Measurements from ENCODE around the gene MVD.

MVD gene

DNA sequence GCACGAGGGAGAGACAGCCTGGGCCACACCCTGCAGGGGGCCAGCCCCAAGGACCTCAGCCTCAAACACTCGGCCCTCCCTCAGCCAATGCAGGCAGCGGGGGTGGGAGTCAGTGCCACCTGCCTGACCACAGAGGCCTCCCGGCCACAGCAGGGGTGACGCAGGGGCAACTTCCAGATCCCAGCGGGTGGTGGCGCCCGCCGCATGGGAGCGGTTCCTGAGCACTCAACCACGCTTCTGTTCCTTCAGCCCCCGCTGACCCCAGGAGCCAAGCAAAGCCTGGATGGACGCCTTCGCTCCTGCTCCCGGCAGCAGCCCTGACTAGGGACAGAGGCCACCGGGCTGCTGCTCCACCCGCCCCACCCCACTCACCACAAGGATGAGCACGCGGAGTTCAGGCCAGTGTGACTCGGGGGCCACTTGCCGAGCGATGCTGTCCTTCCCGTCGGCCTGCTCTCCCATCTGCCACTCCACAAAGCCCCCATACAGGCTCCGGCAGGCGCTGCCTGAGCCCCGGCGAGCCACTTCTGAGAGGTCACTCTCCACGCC lies 7.1 kb downstream of the MVD start:
- DNase-seq (ENCODE audit: low read depth in 2 of 2): no peak

DNA sequence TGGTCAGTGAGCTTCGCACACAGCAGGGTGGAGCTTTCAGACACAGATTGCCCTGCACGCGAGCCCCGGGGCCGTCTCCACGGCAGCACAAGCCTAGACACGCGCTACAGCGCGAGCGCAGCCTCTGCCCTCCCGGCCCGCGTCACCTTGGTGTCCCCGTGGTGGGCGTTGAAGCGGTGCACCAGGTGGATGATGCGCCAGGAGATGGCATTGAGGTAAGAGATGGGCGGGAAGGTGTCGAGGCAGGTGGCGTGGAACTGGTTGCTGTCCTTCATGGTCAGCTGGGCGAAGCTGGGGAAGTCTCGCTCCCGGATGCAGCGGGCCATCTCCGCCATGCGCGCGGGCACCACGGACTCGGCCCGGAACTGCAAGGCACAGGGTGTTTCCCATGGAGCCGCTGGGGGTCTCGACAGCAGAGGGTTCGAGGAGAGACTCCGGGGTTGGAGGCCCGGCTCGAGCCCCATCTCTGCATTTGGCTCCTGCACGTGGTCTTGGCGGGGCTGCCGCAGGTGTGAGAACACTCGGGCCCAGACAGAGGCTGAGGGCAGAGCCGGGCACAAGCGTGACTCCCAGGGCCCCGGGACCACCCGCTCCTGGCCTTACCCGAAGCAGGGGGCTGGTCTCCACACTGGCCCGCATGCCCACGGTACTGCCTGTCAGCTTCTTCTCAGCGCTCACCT lies 7.7 kb downstream of the MVD start:
- no peak for DNase-seq (ENCODE audit: low read depth in 2 of 2)

DNA sequence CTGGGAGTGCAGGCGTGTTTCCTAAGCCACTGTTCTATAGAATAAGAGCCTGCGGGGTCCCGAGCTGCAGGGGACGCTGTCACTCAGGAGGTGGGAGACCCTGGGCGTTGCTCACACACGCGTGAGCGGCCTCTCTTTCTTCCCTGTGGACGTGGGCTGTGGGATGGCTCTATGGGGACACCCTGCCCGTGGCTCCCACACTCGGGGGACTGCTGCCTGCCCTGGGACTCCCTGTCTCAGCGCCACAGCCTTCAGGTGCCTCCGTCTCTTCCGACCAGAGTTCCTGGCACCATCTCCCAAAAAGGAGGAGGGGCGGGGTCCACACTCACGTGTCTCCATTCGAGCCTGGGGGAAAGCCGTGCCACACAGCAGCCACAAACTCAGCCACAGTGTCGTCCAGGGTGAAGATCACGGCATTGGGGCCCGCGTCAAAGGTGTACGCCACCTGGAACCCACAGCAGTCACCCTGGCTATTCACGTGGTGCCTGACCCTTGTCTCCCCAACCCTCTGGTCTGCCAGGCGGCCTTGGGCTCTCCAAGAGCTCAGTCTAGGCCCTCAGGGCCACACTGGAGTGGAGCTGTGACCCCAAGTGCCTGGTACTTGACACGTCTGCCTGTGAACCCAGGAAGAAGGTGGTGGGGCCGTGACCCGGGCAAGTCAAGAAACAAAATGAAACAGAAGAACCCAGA lies 8.4 kb downstream of the MVD start:
- DNase-seq (ENCODE audit: low read depth in 2 of 2): no peak

DNA sequence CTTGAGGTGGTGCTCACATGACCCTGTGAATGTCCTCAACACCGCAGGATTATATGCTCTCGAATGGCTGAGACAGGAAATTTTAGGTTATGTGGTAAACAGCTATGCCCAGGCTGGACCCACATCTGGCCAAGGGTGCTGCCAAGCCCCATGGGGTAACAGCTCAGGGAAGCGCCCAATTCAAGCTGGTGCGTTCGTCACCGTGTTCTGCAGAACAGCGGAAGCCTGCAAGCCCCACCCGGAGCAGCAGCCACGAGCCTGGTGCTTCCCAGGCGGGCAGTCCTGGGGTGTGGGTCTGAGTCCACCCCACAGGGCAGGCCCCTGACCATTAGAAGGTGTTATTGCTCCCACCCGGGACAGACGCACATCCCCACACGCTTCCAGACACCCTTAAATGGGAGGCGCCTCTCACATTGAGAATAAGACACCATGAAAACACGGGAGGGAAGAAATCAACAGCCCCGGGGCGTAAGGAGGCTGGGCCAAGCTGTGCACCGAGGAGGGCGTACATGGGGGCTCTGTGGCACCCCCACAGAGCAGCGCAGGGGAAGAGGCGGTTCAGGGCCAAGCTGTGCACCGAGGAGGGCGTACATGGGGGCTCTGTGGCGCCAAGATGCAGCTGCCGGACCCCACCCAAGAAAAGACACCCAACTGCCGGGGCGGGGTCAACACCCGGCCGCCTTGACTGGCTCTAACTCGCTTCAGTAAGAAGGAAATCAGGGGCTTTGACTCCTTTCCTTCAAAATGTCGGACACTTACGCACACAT lies 9.1 kb downstream of the MVD start:
- DNase-seq (ENCODE audit: low read depth in 2 of 2): no peak

DNA sequence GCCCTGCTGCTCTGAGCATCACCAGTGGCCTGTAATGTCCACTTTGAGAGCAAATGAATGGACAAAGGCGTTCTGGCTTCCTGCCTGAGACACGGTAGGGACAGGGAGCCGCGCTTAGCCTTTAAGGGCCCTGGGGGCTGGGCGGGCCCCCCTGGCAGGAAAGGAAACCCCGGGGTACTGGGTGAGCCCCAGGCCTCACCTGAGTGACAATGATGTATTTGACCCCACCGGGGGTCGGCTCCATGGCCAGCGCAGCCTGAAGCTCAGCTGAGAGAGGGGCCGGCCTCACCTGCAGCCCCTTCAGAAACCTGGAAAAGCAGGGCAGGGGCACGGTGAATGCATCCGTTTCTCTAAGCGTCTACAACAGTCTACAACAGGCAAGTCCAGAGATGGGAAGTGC lies 9.8 kb downstream of the MVD start:
- no peak for DNase-seq (ENCODE audit: low read depth in 2 of 2)

DNA sequence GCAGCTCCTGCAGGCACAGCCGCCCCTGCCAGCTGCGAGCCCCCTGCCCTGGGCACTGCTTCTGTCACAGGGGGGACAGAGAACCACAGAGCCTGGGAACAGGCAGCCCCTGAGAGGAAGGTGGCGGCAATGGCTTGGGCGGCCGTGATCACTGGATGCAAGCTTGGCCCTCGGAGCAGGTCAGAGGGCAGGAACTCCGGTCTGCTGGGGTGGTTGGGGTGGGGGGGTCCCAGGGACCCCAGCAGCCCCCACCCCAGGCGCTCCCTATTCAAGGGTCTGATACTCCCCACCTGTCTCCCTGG lies 10.2 kb downstream of the MVD start:
- no peak for DNase-seq (ENCODE audit: low read depth in 2 of 2)

DNA sequence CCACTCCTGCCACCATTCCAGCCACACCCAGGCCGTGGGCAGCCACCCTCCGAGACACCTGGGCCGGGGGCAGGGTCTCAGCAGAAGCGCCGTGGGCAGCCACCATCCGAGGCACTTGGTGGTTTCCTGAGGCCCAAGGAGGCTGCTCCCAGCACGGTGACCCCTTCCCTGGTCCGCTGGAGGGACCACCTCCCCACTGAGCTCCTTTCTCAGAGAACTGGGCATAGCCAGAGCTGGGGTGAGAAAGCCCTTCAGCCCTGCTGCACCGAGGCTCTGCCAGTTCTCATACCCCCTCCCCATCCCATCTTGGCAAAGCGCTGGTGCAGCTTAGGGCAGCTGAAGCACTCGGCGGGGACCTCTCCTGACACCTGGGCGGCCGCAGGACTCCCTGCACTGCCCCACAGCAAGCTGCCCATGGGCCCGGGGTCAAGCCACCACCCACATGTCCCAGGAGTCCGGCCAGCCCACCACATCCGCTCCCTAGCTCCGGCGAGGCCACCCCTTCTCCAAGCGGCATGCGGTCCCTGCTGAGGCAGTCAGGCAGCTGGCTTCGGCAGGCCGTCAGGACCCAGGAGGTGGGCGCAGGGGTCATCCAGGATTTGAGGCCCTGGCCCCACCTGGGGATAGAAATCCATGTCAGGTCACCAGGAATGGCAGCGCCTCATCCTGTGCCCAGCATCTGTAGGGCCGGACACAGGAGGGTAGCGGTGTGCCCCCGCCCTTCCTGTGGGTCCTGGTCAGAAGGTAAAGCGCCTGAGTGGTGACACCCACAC lies 10.7 kb downstream of the MVD start:
- DNase-seq (ENCODE audit: low read depth in 2 of 2): no peak

DNA sequence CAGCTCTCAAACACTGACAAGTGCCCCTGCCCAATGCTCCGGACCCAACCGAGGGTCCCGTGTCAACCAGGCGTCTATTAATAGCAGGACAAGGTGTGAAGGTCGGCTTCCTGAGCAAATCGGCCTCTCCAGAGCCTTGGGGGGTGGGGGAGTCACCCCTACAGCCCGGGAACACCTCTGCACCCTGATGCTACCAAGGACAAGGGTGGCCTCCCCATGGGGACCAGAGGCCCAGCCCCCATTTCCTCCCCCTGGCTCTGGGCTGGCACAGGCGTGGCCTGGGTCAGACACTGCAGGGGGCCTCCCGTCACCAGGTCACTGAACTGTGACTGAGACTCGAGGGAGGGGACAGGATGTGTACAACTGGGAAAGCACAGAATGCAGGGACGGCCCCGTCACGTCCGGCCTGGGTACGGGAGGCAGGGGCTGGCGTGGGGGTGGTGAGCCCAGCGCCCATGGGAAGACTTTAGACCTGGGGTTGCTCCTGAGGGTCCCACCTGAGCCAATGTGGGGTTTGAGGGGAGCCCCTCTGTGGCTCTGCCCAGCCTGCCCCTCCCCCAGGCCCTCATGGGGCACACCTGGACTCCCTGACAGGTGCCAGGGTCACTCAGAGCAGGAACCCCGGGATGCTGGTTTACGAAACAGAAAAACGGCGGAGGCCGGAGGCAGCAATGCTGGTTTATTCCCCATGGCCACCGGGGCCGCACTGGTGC lies 11.5 kb downstream of the MVD start:
- peak in 1 of 2 donors; percentile 75 for DNase-seq (ENCODE audit: low read depth in 2 of 2)

DNA sequence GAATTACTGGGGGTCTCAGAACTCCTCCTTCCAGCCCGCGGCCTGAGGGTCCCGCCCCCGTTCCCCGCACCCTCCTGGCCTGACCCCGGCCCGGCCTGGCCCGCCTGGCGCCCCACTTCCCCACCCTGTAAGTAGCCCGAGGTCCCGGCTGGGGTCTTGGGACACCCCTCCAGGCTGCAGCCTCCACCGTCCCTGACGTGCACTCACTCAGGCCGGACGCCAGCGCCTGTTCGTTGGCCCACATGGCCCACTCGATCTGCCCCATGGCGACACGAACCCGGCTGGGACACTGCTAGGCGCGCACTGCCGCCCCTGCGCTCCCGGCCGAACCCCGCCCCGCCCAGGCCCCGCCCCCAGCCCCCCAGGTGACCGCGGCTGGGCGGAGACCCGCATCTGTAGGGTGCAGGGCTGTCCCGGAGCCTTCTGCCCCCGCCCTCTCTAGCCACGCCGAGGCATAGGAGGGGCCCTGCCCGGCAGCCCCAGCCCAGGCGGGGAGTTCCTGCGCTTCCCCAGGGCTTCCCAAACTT lies 12.1 kb downstream of the MVD start, which contains the start of gene CYBA:
Gene CYBA, minus strand, starts transcription at position 305 of the 527 bp plus-strand sequence. Its CDS starts 40 bp downstream, at position 265.
- DNase-seq (ENCODE audit: low read depth in 2 of 2): peak; percentile 61 to 81

DNA sequence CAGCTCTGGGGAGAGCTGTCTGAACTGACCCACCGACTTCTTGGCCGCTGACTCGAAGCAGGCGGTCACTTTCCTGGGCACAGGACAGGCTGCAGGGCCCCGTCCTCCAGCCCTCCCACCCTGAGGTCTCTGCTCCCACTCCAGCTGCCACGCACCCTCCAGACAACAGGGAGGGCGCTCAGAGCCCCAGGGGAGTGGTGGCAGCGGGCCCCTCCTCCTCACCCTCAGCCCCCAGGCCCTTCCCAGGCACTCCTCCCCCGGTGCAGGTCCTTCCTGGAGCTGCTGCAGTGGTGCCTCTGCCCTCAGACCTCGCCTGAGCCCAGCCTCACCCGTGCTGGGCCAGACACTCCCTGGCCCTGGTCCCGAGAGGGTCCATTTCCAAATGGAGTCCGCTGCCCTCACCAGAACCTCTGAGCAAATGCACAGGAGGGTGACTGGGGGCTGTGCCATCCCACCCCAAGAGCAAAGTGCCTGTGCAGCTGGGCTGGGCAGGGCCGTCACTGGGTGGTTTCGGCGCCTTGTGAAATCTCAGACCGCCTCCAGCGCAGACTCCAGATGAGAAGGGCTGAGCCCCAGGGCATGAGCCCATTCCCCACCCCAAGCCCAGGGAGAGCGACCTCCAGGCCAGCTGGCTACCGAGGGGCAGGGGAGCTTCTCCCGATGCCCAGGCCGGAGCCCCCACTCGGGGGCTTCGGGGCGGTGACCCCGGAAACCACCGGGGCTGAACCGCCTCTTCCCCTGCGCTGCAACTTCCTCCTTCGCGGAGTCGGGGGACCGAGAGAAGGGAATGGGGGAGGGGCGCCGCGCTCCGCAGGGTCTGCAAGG lies 12.8 kb downstream of the MVD start:
- no peak for DNase-seq (ENCODE audit: low read depth in 2 of 2)

DNA sequence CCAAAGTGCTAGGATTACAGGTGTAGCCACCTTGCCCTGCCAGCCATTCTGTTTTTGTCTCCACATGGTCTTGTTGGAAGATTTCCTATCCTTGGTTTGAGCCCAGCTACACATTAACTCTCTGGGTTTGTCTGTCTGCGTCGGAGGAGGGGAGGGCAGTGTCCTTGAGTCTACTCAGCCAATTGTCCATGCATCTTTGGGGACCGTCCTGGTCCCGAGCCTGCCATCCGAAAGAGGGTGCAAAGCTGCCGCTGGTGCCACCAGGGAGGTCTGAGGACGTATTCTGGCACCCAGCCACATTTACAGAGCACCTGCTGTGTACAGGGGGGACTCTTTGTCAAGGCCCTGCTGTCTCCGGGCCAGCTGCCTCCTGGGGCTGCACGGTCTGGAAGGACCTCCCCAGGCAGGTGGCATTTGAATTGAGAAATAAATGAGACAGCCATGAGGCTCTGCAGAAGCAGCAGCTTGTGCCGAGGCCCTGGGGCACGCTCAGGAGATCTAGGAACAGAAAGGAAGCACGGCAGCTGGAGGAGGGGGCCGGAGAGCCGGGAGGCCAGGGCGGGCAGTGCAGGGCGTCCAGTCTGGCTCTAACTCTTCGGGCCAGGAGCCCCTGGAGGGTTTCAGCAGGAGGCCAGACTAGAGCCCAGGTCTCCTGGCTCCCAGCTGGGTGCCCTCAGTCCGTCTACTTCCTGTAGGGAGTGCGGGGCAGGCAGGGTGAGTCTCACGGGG lies 13.5 kb downstream of the MVD start:
- DNase-seq (ENCODE audit: low read depth in 2 of 2): no peak

DNA sequence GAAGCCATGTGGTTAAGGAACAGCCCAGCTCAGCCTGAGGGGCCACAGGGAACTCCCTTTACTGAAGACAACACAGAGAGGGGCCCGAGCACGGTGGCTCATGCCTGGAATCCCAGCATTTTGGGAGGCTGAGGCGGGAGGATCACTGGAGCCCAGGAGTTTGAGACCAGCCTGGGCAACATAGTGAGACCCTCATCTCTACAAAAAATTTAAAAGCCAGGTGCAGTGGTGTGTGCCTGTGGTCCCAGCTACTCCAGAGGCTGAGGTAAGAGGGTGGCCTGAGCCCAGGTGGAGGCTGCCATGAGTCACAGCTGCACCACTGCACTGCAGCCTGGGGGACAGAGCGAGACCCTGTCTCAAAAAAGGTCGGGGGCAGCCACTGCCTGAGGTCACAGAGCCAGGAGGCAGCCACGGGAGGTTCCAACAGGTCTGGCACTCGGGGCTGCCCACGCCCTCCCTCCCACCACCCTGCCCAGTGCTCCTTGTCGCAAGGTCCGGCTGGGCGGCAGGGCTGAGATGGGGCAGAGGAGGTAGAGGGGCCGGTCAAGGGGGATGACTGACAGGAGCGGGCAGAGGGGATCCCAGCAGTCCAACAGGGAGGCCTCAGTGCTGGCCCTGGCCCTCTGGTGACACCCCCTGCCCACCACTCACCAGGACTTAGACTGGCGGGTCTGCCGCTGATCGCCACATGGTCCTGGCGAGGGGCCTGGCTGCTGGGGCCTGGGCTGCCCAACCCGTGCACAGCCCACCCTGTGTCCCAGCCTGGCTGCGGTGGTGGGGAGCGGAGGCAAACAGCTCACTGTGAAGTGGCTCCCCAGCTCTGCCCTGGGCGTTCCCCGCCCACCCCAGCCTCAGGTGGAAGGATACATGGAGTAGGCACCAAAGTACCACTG lies 15.5 kb downstream of the MVD start:
- no peak for DNase-seq (ENCODE audit: low read depth in 2 of 2)

DNA sequence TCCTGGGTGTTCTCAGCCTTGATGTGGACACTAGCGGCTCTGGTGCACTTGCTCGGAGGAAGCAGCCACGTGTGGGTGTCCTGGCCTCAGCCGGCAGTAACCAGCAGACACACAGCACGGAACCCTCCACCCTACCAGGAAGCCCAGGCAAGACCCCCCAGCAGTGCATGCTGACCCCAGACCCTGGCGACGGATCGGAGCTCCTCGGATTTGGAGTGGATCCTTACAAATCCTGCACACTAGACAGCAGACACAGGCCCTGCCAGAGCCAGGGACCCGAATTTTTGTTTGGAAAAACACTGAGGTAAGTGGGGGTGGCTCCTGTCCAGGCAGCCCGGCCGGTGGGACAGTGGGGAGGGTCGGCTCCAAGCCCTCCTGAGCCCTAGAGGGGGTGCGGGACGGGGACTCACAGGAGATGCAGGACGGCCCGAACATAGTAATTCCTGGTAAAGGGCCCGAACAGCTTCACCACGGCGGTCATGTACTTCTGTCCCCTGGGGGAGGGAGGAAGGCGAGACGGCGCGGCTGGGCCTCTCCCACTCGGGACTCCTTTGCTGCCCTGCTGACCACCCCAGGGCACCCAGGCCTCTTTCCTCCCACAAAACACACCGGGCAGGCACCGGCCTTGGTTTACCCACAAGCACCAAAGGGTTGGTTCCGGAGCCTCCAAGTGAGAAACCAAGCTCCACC lies 16.4 kb downstream of the MVD start:
- DNase-seq (ENCODE audit: low read depth in 2 of 2): no peak

DNA sequence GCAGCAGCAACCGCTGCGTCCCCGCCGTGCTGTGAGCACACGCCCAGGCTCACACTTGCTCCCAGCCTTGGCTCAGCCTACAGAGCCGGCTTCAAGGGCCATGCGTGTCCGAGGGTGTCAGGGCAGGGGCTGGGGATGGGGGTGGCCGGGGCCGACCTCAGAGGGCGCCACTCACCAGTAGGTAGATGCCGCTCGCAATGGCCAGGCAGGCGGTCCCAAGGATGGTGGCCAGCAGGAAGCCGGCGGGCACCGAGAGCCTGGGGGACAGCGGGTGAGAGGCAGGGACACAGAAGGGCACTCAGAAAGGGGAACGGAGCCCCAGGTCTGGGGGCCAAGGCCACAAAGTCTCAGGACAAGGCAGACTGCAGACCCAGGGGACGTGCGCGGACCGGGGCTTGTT lies 16.9 kb downstream of the MVD start:
- DNase-seq (ENCODE audit: low read depth in 2 of 2): no peak

DNA sequence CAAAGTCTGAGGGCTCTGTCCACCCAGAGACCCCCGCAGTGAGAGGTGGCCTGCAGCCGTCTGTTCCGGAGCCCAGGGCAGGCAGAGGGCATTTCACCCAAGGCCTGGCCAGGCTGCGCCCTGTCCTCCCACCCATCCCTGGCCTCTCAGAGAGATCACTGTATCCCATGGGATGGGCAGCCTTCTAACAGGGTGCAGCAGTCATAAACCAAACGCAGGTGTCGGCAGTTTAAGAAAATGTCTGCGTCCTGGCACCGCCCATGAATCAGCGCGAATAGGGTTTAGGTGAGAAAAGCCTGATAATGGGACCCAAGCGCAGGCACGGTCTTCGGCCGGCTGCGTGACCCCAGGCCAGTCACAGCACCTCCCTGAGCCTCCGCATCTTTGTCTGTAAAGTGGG lies 17.4 kb downstream of the MVD start:
- no peak for DNase-seq (ENCODE audit: low read depth in 2 of 2)

DNA sequence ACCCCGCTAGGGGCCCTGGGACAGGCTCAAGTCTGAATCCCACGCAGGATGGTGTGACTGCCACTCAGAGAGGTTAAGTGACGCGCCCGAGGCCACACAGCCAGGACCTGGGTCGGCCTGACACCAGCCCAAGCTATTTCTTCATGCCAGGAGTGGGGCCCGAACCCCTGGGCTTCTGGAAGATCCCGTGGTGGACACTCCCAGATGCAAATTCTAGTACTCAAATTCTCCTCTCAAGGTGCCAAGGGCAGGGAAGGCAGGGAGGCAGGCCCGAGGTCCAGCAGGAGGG lies 19.3 kb downstream of the MVD start:
- DNase-seq (ENCODE audit: low read depth in 2 of 2): no peak

DNA sequence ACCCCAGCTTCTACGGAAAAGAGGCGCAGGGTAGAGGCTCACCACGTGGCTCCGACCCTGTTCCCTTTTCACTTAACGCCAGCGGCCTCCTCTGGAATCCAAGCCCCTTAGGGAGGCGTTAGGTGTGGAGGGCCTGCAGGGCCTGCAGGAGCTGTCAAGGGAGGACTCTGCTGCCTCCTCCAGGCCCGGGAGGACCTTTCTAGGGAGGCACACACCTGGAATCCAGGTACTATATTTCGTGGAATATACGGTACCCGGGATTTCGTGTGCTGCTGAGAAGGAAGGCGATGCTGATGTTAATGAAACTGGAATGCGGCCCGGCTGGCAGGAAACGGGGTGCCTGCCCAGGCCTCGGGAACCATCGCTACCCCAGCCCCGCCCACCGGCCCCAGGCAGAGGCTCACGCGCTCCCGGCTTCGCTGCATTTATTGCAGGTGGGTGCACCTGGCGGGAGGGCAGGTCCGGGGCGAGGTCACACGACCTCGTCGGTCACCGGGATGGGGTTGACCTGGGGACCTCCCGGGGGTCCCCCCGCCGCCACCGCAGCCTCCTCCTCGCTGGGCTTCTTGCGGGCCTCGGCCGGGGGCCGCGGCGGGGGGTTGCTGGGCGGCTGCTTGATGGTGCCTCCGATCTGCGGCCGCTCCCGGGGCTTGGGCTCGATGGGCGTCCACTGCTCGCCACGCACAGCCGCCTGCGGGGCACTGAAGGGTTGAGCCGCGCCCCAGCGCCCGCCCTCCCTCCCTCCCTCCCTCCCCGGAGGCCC lies 19.8 kb downstream of the MVD start:
- DNase-seq (ENCODE audit: low read depth in 2 of 2): no peak

Data from activated CD4-positive, alpha-beta T cell treated with anti-CD3 and anti-CD28 coated beads for 24 hours (primary cell).